GM10847 (cell line): ENCODE measurements around the gene GPSM1.

Source experiments
- POLR2A ChIP-seq: IDR thresholded peaks from 2 replicates; pipeline ENCODE4 v1.6.1; 2011; ENCODE audit not compliant: insufficient read length; ENCODE audit errors: extremely low read depth

Gene GPSM1

DNA sequence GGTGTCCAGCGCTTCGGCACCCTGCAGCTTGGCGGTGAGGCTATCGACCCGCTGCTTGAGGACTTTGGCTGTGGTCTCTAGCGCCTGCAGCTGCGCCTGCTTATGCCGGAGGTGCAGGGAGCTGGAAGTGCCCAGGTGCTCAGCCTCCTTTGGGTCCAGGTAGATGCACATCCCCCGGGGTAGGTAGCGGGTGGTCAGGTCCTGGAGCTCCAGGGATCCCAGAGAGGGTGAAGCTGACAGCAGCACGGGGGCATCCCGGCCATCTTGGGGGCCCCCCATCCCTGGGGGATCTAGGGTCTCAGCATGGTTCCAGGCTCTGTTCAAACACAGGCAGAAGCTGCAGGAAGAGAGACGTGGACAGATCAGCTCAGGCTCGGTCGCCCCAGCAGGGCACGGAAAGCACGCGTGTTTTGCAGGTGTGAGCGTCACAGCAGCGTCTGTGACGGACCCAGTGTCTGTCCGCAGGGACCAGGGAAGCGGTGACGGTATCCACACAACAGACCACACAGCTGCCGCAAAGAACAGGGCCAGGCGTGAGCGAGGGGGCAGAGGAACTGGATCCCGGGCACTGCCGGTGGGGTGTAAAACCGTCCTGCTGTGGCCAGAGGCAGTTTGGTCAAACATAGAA is 40.9 kb upstream of the GPSM1 start:
- no peak for TF ChIP-seq POLR2A

DNA sequence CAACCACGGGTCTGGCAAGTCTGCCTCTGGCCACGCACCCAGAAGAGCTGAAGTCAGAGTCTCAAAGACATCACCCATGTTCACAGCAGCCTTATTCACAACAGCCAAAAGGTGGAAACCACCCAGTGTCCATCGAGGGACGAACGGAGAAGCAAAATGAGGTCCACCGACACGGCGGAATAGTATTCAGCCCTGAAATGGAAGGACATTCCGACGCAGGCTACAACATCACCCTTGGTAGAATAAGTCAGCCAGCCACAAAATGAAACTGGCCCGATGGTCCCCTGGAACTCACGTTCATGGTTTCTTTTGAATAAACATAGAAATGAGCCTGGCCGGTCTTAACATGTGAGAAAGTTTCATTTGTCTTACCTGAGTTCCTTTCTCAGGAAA is 40.4 kb upstream of the GPSM1 start:
- no peak for TF ChIP-seq POLR2A

DNA sequence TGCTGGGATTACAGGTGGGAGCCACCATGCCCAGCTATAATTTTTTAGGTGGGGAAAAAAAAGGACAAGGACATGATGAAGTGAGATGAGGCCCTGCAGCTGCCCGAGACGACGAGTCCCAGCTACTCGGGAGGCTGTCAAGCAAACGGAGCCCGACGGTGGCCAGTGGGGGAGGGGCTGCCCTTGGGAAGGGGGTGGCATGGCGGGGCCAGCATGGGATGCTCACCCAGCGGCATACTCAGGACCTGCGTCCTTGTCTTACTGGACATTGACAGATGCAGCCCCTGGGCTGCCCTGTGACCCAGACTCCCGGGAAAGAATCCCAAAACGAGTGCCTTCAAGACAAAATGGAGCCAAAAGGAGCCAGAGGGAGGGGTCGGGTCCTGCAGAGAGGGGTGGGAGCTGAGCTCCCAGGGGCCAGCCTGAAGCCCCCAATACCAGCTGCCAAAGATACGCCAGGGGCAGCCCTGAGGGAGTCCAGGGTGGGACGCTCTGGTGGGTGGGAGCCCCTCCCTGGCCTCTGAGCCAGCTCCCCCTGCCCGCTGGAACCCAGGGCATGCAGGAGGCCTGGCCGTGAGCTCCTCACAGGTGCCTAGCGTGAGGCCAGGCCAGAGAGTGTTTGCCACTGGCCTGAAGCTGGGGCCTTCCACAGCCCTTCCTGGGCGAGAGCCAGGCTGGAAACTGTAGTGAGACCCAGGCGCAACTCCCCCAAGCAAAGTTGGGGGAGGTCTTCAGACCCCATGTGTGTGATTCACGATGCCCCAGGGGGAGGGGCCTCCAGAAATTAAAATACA is 39.2 kb upstream of the GPSM1 start:
- no peak for TF ChIP-seq POLR2A

DNA sequence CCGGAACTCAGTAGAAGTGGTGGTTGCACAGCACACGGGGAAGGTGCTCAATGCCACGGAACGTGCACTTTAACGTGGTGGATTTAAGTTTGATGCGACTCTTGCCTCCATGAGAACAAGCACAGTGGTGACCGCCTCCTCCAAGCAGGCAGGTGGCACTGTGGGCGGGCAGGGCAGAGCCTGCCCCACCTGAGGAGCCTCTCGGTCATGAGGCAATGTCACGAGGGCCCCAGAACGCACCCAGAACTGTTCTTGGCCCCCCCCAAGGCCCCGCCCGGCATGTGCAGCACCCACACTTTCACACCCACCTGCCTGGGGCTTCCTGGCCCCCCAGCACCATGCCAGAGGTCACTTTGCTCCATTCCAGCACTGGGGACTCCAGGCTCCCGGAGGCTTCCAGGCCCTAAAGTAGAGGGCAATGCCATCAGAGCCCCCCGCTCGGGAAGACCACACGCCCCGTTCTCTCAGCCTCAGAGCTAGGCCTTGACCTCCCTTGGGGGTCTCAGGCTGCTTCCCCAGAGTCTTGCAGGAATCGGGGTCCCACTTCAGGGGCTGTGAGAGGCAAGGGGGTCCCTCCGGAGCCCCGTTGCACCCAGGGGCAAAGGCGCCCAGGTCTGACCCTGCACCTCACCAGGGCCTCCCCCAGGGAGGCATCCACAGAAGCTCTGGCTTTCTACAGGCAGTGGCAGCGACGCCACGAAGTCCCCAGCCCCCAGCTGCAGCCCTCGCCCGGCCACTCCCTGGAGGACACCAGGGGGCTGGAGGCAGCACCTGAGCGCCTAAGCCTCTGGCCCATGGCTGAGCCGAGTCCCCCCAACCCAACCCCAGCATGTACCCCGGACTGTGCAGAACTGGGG is 37.5 kb upstream of the GPSM1 start:
- TF ChIP-seq POLR2A = no peak

DNA sequence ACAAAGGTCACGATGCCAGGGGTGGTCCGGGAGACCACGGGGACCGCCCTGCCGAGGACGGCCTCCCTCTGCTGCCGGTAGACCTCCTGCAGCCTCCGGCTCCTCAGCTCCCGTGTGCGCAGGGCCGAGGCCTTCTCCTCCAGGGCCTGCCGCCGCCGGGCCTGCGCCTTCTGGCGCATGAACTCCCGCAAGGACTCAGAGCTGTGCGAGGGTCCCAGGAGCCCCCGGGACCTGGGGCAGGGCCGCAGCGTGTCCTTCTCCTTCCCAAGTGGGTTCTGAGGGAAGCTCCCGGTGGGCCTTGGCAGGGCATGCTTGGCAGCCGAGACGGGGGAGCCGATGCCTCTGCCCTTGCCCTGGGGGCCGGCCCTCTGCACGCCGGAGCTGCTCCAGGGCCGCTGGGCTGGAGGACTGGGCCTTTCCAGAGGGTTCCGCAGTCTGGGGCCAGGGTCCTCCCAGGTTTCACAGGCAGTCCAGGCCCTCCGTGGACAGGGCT is 36.8 kb upstream of the GPSM1 start:
- no peak for TF ChIP-seq POLR2A

DNA sequence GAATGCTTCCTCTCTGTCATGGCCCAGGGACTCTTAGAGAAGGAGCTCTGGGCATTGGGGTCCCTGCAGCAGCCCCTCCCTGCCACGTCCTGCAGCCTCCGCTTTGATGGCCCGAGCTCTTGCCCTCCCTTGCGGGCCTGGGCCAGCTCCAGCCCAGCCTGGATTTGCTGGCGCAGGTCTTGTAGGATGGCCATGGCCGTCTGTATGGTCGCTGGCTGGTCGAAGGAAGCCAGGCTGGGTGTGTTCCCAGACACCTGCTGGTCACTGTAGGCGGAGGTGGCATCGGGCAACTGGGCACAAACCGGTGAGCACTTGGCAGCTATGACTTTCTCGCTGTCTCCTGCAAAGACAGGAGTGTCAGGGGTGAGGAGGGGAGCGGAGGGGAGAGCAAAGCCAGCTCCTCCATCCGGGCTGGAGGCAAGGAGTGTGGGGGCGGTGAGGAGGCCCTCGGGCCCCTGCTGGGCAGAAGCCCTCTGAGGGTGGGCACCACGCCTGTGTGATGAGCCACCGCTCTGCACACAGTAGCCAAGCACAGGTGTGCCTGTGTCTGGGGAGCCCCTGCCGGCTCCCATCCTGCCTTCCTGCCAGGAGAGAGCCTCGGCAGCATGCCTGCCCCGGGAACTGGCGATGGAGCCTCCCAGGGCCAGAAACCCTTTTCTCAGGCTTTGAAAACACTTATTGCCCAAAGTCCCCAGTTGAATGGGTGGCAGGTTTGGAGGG is 35.9 kb upstream of the GPSM1 start:
- TF ChIP-seq POLR2A = no peak

DNA sequence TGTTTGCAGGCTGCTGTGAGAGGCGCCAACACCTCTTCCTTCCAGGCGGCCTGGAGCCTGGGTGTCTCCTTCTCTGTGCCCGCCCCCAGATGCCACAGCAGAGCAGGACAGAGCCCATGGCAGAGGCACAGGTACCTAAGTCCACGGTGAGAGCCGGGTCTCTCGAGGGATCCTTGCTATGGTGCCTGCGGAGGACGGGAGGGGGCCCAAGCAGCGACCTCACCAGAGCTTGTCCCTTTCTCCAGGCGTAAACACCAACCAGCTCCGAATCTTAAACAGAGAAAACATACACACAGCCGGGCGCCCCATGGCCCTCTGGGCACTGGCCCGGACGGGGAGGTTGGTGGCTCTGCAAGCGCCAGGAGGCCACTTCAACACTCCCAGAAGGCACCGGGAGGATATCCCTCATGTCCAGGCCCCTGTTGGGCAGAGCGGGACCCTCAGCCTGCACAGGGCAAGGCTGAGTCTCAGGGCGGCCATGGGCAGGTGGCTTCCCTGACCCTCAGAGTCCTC is 35.3 kb upstream of the GPSM1 start:
- no peak for TF ChIP-seq POLR2A

DNA sequence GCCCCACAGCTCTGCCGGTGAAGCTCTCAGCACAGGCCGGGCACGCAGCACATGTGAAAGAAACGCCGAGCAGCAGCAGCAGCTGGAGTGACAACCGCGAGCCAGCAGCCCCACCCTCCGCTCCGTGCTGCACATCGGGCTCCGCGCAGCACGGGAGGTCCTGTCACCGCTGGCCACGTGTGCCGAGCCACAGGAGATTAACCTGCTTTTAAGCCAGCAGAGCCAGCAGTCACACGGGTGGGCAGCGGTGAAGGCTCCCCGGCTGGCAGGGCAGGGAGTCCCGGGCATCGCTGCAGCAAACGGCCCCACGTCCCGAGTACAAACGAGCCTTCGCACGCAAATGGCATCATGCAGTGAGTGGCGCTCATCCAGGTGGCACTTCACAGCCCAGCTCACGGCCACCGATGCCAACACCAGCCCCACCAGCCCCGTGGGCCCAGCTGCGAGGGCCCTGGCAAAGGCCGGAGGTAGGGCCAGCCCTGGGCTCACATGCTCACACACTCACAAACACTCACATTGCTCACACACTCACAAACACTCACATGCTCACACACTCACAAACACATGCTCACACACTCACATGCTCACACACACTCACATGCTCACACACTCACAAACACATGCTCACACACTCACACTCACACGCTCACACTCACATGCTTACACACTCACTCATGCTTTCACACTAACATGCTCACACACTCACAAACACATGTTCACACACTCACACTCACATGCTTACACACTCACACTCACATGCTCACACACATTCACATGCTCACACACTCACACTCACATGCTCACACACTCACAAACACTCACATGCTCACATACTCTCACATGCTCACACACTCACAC is 34.5 kb upstream of the GPSM1 start:
- TF ChIP-seq POLR2A = no peak

DNA sequence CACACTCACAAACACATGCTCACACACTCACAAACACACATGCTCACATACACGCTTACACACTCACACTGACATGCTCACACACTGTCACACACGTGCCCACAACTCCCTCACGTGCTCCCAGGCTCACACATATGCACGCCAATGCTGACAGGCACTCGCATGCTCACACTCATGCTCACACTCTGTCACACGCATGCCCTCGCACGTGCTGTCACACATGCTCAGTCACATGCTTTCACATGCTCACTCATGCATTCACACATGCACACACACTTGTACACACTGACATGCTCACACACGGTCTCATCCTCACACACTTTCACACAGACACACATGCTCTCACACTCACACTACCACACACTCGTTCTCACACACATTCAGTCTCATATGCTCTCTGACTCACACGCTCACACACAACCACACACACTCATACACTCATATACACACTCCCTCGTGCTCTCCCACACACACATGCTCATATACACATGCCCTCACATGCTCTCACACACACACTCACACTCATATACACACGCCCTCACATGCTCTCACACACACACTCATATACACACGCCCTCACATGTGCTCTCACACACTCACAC is 33.8 kb upstream of the GPSM1 start:
- no peak for TF ChIP-seq POLR2A

DNA sequence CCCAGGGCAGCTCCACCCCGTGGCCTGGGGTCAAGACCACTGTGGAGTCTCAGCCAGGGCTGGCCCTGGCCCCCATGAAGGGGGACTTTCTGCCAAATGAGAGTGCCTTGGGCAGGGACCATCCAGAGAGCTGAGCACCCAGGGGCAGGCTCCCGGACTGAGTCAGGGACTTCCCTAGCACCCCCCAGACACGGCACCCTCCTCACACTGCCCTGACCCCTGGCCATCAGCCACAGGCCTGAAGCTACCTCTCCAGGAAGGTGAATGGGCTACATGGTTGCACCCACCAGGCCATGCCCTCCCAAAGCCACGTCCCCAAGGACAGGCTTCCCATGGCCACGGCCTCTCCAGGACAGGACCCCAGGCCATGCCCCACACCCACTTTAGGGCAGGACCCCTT is 32.9 kb upstream of the GPSM1 start:
- no peak for TF ChIP-seq POLR2A

DNA sequence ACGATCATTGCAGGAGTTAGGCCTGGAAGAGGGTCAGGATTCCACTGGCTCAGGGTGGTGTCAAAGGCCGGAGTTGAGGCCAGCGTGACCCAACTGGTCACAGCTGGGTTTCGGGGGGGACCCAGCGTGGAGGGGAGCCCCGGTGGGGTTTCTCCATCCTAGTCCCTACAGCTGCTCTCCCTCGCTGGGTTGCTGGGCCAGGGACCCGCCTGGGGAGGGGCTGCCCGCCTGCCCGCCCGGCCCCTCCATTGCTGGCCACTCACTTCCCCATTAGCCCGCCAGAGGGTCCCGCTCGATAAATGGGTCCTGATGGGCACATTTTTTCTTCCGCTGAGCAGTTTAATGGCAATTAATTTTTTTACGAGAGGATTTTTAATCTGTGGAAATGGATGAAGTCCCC is 32.3 kb upstream of the GPSM1 start:
- TF ChIP-seq POLR2A = no peak

DNA sequence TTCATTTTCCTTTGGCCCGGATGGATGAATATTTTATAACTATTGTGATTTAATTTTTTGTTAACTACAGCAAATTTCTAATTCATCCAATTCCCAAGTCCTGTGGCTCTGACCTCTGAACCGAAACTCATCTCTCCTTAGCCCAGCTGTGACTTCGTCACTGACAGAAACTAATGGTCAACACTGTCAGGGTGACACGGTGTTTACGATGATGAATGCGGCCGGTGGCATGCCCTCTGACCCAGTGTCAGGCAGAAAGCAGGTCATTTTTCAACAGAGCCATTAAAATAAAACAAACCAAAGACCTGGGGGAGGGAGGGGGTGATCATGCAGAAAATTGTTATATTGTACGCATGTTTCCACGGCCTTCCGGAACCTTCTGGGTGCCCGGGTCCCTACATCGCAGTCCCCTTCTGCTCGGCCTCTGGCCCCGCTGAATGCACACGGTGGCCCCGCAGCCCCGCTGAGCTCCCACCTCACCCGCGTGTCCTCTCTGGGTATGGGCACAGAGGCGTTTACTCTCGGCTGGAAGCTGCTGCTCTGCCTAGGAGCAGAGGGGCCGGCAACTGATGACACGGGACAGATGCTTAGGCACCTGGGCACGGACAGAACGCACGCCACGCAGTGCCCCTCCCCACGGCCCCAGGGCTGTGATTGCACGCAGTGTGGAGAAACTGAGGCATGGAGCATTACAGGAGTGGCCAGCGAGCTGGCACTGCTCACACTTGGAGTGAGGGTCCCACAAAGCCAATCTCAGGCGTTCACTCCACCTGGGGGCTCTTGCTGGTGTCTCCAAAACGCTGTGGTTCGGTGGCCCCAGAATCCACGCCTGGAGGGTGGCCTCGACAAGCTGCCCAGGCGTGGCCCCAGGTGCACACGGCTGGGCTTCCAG is 31.6 kb upstream of the GPSM1 start:
- no peak for TF ChIP-seq POLR2A

DNA sequence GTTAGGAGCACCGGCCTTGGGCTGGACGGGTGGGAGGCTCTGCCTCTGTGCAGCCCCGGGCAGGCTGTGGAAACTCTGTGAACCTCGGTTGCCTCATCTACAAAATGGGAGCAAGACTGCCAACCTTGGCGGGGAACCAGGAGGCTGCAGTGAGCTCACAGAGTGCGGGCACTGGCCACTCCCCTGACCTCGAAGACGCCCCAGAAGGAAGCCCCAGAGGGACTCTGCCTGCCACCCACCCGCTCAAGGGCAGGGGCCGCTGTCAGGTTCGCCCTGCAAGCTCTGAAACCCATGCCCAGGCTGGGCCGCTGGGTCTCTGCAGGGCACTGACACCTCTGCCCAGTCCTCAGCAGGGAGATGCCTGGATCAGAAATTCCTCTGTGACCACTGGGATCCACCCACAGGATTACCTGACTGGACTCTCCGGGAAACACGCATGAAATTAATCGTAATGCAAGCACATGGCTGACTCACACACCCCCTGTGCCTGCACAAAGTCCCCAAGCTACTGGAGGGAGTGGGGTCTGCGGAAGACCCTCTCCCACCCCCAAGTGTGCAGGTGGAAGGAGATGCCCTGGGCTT is 30.8 kb upstream of the GPSM1 start:
- no peak for TF ChIP-seq POLR2A
